Measurements from ENCODE around the gene MNT.

Gene MNT

DNA sequence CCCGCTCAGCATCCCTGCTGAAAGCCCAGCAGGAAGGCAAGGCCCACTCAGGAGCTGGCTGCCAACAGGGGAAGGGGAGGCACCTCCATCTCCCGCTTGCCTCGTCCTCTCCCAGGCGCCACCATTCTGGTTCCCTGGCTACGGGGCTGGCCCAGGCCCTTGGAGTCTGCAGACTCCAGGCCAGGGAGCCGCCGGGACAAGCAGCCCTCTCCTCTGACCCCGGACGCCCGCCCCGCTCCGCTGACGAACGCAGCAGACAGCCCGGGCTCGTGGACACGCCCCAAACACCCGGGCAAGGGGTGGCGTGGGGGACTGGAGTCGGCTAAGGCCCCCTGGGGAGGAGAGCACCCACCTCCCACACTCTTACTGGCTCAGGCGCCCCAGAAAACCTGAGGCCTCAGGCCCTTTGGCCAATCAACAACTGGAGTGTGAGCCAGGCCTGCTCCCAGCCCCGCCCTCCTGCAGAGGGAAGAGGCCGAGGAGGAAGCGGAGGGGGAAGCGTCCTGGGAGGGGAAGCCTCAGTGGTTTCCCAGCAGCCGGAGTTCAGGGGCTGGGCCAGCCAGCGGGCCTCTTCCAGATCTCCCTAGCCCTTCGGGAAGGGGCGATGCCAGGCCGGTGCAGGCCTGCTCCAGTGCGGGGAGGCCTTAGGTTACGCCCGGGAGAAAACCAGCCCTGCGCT lies 4.2 kb downstream of the MNT start:
- peak; percentile 95 for FAIRE-seq
- DNase-seq (ENCODE audit: insufficient read length, low spot score), result peak; percentile 95

DNA sequence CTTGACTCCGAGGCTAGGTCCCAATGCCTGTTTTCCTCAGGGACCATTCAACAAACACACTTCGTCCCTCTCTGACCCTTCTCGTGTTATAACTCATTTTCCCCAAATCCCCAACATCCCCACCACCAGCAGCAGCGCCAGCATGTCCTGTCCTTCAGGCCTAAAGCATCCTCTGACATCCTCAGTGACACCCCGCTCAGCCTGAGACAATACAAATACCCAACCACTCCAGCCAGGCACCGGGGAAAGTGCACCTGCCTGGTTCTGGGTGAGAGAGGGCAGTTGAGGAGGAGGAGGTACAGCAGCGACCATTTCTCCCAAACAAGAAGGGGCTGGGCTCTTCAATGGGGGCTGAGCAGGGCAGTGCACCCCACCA lies 4.7 kb downstream of the MNT start:
- peak; percentile 58 for FAIRE-seq
- no peak for DNase-seq (ENCODE audit: insufficient read length, low spot score)

DNA sequence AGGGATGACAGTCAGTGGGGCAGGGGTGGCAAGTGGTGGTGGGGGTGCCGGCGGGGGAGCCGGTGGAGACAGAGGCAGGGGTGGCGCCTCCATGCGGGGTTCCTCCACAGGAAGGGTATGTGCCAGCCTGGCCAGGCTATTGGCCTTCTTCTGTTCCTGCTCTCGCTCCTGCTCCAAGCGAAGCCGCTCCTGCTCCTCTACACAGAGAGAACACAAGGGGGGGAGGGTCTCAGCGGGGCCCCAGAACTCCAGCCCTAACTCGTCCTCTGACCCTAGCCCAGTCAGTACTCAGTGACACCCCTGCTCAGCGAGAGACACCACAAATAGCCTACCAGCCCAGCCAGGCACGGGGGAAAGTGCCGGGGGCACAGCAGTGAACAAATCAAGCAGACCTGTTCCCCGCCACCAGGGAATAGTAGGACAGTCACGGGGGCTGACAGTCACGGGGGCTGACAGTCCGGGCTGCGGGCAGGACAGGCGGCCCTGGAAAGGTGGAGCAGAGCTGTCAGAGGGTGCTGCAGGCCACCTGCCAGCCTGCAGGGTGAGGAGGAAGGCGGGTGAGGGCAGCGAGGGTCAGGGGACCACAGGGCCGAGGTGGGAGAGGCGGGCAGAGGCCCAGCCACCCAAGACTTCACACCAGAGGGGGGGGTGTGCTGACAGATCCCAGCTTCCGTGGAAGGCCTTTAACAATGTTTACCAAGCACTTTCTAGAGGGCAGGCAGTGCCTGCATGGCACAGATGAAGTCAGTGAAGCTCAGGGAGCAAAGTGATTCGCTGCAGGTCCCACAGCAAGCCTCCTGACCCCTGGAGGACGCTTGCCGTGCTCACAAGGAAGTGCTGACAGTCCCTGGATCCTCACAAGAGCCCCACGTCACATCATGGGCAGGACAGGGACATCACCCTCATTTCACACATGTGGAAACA lies 5.3 kb downstream of the MNT start:
- FAIRE-seq (no peak), DNase-seq (ENCODE audit: insufficient read length, low spot score) (no peak)

DNA sequence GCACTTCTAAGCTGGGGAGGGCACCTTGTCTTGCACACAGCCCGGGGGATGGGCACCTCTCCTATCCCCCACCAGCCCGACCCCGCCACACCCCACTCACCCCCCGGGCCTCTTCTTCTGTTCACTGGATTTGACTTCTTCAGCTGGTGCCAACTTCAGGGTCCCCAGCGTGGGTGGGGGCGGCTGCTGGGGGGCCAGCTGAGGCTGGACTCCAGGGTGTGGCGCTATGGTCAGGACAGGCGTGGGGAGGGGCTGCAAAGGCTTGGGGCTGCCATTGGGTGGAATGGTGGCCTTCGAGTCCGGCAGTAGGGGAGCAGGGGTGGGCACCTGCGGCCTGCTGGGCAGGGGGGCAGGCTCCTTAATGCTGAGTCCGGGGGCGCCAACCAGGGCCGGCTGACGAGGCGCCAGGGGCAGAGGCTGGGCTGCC lies 6.1 kb downstream of the MNT start:
- no peak for FAIRE-seq
- no peak for DNase-seq (ENCODE audit: insufficient read length, low spot score)

DNA sequence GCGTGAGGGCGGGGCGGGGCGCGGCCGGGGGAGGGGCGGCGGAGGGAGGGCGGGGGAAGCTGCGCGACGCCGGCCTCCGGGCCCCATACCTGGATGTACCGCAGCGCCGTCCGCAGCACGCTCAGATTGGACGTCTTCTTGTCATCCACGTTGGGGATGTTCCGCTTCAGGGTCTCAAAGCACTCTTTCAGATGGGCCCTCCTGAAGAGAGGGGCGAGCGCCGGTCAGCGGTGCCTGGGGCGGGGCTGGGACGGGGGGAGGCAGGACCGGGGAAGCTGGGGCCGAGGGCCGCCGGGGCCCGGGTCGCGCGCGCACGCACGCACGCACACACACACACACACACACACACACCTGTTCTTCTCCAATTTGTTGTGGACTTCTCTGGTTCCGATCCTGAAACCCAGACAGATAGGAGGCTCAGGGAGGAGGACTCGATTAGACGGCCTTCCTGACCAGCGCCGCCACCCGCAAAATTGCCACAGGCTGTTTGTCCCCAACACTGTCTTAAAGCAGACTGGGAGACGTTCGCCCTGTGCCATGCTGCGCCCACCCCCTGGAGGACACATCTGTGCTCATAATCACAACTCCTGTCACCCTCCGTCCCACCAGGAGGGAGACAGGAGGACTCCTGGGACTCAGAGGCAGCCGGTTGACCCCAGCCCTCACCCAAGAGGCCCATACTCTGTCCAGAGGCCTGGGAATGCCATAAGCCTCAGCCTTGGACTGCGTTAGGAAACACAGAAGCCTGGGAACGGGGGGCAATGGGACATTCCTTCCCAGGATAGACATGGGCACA lies 6.7 kb downstream of the MNT start:
- FAIRE-seq (no peak), DNase-seq (ENCODE audit: insufficient read length, low spot score) (no peak)

DNA sequence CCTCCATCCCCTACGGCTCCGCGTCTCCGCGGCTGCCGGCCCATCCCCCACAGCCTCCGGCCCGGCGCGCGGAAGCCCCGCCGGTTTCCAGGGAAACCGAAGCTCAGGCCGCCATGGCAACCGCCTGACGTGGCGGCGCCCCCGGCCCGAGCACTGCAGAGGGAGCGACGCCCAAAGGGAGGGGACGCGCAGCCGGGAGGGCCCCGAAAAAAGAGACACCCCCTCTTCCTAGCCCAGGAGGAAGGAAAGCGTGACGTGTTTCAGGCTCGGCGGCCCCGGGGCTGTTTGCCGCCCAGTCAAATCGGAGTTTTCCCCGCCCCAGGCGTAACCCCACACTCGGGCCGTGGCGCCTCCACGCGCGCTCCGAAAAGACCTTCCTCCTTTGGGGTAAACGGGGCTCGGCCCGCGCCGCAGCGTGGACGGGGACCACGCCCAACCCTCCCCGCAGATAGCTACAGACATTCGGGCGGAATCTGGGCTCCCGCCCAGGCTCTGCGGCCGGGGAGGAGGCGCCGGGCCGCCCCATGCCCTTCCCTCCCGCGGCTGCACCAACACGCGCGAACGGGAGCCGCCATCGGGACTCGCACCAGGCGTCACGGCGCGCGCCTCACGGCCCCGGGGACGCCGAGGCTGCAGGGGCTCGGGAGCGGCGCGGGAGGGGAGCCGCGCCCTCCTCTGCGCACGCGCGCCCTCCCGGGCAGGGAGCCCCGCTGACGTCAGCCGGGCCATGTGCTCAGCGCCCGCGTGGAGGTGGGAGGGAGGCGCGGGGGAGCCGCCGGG lies 7.5 kb downstream of the MNT start:
- FAIRE-seq, result peak; percentile 97
- peak; percentile 93 for DNase-seq (ENCODE audit: insufficient read length, low spot score)

DNA sequence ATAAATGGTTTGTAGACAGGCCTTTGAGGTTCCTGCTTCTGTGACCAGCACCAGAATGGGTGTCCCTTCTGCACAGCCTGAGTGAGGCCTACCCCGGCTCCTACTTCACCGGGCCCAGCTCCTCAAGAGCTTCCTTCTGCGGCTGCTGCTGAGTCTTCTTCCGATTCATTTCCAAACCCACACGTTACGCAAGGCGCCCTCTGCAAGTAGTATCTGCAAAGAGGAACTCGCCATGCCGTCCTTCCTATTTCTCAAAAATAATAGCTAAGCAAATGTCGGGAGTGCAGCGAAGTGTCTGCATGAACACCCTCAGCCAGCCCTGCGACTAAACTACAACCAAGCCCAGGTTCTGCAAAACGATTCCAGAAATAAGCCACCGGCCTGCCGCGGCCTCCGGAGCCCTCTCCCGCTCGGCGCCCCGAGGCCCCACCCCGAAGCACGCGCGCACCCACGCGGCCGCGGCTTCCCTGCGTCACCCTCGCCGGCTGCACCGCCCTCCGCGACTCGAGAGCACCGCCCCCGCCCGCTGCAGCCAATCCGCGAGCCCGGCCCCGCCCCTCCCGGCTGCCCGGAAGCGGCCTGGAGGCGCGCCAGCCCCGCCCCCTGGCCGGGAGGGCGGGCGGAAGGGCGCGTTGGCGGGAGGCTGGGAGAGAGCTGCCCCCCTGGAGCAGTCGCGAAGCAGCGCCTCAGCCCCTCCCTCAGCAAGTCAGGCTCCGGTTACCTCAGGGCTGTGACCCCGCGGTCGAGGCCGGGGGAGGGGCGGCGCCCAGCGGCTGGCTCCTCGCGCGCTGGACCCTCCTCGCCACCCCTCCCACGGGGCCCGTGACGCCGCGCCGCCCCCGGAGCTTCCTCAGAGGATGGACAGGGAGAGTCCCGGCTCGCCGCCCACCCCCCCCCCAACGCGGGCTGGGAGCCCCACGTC lies 8.3 kb downstream of the MNT start:
- FAIRE-seq (peak; percentile 99), DNase-seq (ENCODE audit: insufficient read length, low spot score) (peak; percentile 94)

DNA sequence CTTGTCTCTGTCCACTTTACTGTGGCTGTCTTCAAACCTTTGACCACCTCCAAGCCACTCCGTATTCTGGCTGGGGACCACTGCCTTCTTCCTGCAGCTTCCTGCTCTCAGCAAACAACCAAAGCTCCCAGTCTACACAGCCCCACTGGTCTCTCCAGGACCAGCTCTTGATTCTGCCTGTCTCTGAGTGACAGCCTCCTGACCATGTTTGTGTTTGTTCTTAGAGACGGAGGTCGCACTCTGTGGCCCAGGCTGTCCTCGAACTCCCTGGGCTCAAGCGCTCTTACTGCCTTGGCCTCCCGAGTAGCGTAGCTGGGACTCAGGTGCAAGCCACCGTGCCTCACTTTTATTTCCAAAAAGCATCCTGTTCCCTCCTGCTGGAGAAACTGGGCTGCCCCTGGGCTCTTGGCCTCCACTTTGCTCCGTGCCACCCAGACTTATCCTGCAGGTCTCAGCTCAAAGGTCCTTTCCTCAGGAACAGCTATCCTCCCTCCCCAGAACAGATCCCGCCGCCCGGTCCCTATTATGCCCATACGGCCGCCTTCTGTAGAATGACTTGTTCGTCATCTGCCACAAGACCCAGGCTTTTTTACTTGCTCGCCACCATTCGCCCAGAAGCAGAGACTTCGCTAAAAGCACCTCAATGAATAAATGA lies 9.1 kb downstream of the MNT start:
- FAIRE-seq (peak; percentile 13), DNase-seq (ENCODE audit: insufficient read length, low spot score) (no peak)

DNA sequence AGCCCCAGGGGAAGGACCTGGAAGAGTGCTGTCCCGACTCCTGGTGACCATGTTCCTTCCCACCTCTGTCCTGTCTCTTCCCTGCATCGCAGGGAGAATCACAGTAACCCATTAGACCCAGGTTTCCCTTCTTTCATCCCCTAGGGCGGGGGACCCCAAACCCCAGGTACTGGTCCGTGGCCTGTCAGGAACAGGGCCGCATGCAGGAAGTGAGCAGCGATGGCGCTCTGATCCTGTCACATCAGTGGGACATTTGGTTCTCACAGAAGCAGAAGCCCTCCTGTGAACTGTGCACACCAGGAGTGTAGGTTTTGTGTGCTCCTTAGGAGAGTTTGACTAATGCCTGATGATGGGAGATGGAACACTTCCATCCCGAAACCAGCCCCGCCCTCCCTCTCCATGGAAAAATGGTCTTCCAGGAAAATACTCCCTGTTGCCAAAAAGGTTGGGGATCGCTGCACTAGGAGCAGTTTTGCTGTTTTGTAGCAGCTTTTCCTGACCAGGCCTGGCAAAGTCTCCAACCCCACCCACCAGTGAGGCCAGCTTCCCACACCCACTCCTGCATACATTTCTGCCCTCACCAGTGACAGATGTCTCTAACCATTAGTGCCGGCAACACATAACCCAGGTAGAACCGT lies 10.5 kb downstream of the MNT start:
- FAIRE-seq (peak; percentile 9), DNase-seq (ENCODE audit: insufficient read length, low spot score) (no peak)

DNA sequence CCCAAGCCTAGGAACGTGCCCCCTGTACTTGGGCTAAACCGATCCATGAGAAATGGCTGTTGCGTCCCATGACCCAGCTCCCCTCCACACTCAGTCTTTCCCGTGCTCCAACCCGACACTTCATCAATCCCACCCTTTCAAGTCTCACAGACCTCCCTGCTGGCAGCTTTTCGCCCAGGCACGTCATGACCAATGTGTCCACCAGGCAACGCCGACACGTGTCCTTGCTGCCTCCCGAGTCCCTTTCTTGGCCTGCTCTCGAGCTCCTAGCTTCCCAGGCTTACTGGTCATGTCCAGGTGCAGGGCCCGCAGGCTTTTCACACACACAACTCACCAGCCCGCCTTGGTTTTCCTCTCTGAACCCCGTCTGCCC lies 12.2 kb downstream of the MNT start:
- no peak for FAIRE-seq
- no peak for DNase-seq (ENCODE audit: insufficient read length, low spot score)

DNA sequence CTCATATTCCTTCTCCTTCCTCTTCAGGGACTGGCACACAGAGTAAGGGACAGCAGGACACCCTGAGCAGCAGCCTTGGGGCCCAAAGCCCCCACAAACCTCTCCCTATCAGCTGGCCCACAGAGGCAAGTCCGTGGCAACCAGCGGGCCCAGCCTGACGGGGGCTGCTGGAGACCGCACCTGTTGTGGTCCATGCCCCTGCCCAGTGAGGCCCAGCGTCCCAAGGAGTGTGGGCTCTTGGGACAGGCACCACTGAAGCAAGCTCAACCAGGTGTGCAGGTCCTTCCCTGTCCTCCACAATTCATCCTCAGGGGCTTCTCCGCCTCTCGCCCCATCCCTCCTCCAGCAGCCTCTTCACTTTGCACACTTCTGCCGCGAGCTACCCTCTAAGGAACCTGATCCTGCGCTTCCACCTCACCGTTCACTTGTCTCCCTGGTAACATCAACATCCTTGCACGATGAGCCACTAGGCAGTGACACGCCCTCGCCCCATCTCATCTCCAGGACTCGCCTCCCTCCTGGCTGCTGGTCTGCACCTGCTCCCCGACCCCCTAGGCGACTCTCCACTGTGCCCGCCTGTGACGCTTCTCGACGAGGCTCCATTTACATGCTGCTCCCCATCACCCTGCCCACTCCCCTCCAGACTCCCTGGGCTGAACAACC lies 12.7 kb downstream of the MNT start:
- DNase-seq (ENCODE audit: insufficient read length, low spot score), result no peak
- no peak for FAIRE-seq

DNA sequence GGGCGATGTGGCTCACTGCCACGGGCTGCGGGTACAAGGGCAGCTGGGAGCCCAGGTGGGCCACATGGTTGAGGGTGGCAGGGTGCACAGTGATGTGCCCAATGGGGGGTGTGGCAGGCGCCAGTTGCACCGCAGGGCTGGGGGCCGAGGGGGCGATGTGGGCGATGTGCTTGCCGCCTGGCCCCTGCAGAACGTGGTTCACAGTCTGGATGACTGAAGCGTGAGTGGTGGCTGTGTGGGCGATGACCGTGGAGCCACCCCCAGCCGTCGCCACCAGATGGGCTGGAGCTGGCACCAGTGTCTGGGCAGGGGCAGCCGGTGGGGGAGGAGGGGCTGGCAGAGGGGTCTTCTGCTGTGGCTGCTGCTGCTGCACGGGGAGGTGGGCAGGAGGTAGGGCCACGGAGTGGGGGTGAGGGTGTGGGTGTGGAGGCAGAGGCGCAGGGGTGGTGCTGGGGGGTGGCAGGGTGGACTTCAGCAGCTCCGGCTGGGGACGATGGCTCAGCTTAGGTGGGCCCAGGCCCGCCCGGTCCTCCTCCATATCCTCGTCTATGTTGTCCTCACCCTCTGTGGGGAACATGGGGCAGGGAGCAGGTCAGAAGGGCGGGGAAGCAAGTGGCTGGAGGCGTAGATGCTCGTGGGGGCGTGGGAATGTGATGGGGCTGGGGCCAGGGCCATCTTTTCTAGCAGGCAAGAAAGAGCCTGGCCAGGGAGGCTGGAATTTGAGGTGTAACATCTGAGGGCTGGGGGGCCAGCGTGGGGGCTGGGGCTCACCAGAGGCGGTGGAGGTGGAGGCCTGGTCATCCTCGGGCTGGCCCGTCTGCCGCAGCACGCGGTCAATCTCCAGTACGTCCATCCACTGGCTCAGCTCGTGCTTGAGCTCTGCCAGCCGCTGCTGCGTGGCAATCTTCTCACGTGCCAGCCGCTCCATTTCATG lies 13.5 kb downstream of the MNT start:
- no peak for DNase-seq (ENCODE audit: insufficient read length, low spot score)
- FAIRE-seq, result no peak

DNA sequence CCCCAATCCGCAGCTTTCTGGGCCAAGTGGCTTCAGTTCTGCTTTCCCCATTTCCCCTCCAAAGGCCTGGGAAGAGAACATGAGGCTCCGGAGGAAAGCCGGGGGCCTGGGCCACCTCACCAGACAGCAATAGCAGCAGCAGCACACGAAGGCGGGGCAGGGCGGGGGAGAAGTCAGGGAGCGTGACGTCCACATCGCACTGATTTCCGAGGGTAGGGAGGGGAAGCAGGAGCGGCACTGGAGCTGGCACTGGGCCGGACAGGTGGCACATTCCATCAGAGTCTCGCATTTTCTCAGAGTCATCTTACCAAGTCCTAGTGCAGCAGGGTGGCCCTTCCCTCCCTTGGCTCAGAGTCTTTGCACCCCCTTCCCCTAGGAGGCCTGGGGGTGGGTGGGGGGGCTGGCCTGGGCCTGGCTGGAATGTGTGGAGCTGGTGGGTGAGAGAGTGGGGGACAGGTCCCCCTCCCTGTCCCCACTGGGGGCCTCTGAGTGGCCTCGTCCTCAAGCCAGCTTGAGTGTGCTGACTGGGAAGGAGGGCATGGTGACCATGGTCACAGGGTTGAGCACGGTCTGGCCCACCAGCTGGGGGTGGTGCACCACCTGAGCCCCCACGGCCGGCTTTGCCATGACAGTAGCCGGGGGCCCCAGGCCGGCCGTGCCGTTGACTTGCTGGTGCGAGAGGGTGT lies 14.3 kb downstream of the MNT start:
- DNase-seq (ENCODE audit: insufficient read length, low spot score) (no peak), FAIRE-seq (no peak)

DNA sequence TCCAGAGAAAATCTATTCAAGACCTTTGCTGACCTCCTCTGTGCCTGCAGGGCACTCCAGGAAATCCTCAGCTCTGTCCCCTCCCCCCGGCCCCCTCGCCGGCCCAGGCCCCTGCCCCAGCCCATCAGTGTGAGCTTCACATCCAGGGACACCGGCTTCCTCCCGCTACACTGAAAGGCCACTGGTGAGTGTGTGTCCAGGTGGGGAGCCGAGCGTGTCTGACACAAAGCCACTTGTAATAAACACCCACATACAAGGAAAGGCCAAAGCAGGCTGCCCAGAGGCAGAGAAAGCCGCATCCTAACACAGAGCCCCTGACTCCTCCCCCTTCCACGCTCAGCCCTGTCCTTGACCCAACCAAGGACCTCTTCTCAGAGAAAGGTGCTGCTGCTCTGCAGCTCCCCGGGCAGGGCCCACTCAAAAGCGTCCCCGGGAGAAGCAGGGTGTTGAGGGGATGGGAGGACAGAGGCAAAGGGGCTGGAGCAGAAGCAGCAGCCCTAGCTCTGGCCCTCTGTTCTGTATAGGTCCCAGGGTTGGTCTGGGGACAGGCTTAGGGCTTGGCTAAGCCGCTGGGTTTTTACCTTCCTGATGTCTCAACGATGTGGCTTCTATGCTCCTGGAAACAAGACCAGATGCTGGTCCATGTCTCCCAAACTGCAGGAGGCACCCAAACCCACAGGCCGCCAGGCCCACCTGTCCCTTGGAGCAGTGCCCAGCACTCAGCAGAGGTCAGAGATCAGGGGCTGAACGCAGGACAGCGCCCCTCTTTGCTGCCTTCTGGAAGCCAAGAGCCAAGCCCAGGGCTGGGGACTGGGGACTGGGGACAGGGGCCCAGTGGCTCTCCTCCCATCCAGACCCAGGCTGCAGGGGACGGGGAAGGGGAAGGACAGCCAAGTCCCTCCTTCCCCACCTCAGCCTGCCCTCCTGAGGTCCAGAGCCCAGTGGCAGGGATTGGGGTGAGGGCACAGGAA lies 15.3 kb downstream of the MNT start:
- DNase-seq (ENCODE audit: insufficient read length, low spot score), result no peak
- no peak for FAIRE-seq

DNA sequence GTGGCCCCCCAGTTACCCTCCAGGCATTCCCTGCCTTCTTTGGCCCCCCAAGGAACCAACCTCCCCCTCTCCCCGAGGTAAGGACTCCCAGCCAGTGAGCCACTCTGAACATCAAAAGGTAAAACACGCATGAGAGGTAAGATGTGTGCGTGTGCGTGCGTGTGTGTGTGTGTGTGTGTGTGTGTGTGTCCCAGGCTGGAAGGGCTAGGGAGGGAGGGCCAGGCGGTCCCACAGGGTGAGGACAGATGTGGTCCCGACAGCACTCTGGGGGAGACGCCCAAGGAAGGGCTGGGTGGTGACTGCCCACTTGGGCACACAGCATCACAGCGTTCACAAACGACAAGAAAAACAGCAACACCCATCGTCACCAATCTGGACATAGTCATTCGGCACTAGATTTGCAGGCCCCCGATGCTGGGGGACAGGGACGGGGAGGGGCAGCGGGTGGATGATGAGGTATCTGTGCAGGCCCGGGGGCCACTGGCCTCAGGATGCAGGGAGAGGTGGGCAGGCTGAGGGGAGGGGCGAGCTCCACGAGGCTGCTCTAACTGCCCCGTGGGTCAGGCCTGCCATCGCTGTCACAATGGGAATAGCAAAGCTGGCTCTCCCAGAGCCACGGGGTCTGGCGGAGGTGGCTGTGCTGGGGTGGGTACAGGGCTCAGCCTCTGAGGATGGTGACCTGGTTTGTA lies 16.3 kb downstream of the MNT start:
- DNase-seq (ENCODE audit: insufficient read length, low spot score), result no peak
- FAIRE-seq, result no peak
